Adrenal gland (tissue), 5 donors: ENCODE data around the gene CERK.
A peak's percentile ranks its signal among the peaks of the same experiment; 100 is the strongest.

ENCODE experiments used
- POLR2A ChIP-seq, 2 donors: fragments of 450-650 bp; IDR thresholded peaks; one replicate each; pipeline ENCODE4 v1.6.1; 2017; ENCODE audit warnings: antibody characterized with exemption in 2 of 2, mild to moderate bottlenecking in 2 of 2, moderate library complexity in 1 of 2
- TF ChIP-seq, protein P1 (sequence below), 6 experiments: fragments of 450-650 bp in 4 of 6; fragments of 200-600 bp in 2 of 6; sonication (generic) in 1 of 6; IDR thresholded peaks; 1 replicate in 5 of 6; 2 replicates in 1 of 6; pipeline versions ENCODE4 v1.5.1 to v1.8.0; 2016 to 2021; ENCODE audit warnings: antibody characterized with exemption in 6 of 6, mild to moderate bottlenecking in 2 of 6, moderate library complexity in 1 of 6
- donor health status: DM: no; HTN: no; CAD: no.

DNA sequence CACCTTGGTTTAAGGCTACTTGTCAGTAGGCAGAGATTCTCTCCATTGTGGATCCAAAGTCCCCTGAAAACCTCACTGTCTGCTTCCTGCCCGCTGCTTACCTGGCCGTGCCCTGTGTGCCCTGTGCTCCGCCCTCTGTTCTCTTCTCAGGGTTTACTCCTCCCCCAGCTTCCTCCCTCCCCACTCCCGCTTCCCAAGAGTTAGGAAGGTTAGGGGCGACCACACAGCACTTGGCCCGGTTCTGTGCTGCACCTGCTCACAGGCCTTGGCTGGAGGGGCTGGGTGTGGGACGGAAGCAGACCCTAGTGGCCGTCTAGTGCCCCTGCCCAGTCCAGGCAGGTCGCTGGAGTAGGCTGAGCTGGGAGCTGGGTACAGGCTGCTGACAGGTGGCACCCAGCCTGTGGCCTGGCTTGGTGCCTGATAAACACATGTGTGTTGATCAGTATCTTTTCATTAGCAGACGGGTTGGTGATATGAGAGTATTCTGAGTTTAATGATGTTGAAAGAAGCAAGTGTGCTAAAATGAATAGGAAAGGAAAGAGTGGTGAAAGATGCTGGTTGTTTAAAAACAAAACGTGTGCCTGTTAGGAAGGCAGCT lies 77.3 kb downstream of the CERK start:
- no peak for TF ChIP-seq POLR2A (IDR thresholded peaks at IDR 0.05)
- TF ChIP-seq, protein P1, sequence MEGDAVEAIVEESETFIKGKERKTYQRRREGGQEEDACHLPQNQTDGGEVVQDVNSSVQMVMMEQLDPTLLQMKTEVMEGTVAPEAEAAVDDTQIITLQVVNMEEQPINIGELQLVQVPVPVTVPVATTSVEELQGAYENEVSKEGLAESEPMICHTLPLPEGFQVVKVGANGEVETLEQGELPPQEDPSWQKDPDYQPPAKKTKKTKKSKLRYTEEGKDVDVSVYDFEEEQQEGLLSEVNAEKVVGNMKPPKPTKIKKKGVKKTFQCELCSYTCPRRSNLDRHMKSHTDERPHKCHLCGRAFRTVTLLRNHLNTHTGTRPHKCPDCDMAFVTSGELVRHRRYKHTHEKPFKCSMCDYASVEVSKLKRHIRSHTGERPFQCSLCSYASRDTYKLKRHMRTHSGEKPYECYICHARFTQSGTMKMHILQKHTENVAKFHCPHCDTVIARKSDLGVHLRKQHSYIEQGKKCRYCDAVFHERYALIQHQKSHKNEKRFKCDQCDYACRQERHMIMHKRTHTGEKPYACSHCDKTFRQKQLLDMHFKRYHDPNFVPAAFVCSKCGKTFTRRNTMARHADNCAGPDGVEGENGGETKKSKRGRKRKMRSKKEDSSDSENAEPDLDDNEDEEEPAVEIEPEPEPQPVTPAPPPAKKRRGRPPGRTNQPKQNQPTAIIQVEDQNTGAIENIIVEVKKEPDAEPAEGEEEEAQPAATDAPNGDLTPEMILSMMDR (IDR thresholded peaks at IDR 0.05), result peak in 1 of 6 experiments; percentile 16
